ENCODE results near the gene ANKEF1.

DNA sequence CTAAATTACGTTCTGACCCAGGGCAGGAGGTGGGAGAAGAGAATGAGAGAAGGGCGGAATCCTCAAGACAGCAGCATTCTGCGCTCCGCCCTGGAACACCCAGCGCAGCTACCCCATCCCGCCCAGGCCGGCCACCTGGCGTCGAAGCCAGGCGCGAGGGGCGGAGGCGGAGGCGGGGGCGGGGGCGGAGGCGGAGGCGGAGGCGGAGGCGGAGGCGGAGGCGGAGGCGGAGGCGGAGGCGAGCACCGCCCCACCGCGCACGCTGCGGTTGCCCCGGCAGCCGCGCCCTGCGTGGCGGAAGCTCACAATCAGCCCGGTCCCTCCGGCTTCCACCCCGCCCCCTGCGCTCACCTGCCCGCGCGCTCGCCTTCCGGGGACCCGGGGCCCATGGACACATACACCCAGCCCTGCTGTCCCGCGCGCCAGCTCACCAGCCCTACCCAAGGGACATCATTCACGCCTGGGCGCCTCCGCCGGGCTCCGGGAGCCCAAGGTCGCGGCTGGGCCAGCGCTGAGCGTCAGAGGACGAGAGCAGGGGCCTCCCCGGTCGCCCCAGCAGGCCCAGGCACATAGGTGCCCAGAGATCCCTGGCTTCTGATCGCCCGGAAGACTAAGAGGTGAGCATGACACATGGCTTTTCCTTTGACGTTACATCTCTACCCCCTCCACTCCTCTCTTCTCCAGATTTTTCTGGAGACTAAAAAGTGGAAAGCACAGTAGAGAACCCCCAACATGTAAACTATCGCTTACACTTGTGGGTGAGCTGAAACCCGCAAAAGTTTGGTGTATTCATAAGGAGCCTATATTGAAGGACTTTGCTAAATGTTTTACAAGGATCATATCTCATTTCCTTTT, at the start of gene ANKEF1:
- TF ChIP-seq POLR2A (IDR thresholded peaks at IDR 0.05) = no peak
- TF ChIP-seq, protein P1, sequence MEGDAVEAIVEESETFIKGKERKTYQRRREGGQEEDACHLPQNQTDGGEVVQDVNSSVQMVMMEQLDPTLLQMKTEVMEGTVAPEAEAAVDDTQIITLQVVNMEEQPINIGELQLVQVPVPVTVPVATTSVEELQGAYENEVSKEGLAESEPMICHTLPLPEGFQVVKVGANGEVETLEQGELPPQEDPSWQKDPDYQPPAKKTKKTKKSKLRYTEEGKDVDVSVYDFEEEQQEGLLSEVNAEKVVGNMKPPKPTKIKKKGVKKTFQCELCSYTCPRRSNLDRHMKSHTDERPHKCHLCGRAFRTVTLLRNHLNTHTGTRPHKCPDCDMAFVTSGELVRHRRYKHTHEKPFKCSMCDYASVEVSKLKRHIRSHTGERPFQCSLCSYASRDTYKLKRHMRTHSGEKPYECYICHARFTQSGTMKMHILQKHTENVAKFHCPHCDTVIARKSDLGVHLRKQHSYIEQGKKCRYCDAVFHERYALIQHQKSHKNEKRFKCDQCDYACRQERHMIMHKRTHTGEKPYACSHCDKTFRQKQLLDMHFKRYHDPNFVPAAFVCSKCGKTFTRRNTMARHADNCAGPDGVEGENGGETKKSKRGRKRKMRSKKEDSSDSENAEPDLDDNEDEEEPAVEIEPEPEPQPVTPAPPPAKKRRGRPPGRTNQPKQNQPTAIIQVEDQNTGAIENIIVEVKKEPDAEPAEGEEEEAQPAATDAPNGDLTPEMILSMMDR (IDR thresholded peaks at IDR 0.05) = no peak
